Right lobe of liver (tissue), 6 donors: ENCODE measurements around the gene FAM124A. TPM values are rescaled to one million over a fixed set of nuclear protein-coding genes. Genes with fewer than 3 reads are reported as not detected.
A peak's percentile ranks its signal among the peaks of the same experiment; 100 is the strongest.

ENCODE experiments used
- ATAC-seq, 4 donors: fragments of 200-7000 bp; cut with Tn5 transposase; one replicate each; pipeline ENCODE4 v1.9.1; 2020; ENCODE audit warnings: mild to moderate bottlenecking in 4 of 4, moderate library complexity in 4 of 4
- DNase-seq, 3 donors: peaks; one replicate each; pipeline ENCODE4 v3.0.0-alpha.2; 2020
- H3K27ac ChIP-seq, 3 donors: fragments of 200-600 bp; one replicate each; pipeline ENCODE4 v1.8.0; 2022
- H3K27me3 ChIP-seq, 2 donors: fragments of 200-600 bp; one replicate each; pipeline ENCODE4 v1.8.0; 2022
- H3K36me3 ChIP-seq, 4 donors: fragments of 200-600 bp; sonication (generic) in 1 of 4; one replicate each; pipeline versions ENCODE4 v1.5.1 to v1.8.0; 2017 to 2022; ENCODE audit warnings: control low read depth in 1 of 4
- H3K4me1 ChIP-seq, 4 donors: fragments of 200-600 bp; sonication (generic) in 1 of 4; one replicate each; pipeline versions ENCODE4 v1.5.1 to v1.8.0; 2017 to 2022; ENCODE audit warnings: control low read depth in 1 of 4
- H3K4me3 ChIP-seq, 3 donors: fragments of 200-600 bp; one replicate each; pipeline ENCODE4 v1.8.0; 2022
- H3K9me3 ChIP-seq, 4 donors: fragments of 200-600 bp; sonication (generic) in 1 of 4; one replicate each; pipeline versions ENCODE4 v1.5.1 to v1.8.0; 2017 to 2022; ENCODE audit warnings: control low read depth in 1 of 4
- CTCF ChIP-seq, 4 donors: fragments of 200-600 bp in 3 of 4; fragments of 450-650 bp in 1 of 4; IDR thresholded peaks; one replicate each; pipeline versions ENCODE4 v1.5.1 to v1.8.0; 2016 to 2022; ENCODE audit warnings: antibody characterized with exemption in 4 of 4, mild to moderate bottlenecking in 2 of 4
- POLR2A ChIP-seq: fragments of 450-650 bp; IDR thresholded peaks from one replicate; pipeline ENCODE4 v1.6.1; 2017; ENCODE audit warnings: antibody characterized with exemption, mild to moderate bottlenecking
- WGBS: methylation state at CpG from one replicate; pipeline ENCODE4 v1.1.6; 2018; ENCODE audit warnings: low coverage, low lambda C conversion rate; ENCODE audit not compliant: insufficient coverage; ENCODE audit errors: missing lambda C conversion rate; 5-methylcytosine and 5-hydroxymethylcytosine counted together
- intact Hi-C, 2 donors: fragments of 100-400 bp; cut with DNase I; formaldehyde crosslinking; loops; one replicate each; pipeline versions ENCODE4 v1.11.2 to v1.14.1; 2022
- total RNA-seq, 6 experiments: library from RNA; depleted of rRNA in 2 of 6; stranded (reverse); fragments of >200 nt in 2 of 6; fragmentation: NEBNext Ultra II Directional in 3 of 6; extraction: Animal tissue kit (Norgen Biotek cat#: 25700) in 3 of 6; gene quantifications; one replicate each; pipeline versions ENCODE4 v1.1.0 to v1.2.4, GENCODE V29; 2016 to 2023
- donor health status: DM: no; HTN: yes; CAD: no.
- donor health status: DM: no; HTN: no; CAD: no.
- donor health status: DM: no; HTN: no; CAD: no.
- donor health status: DM: no; HTN: yes; CAD: no.
- donor health status: DM: no; HTN: yes; CAD: no.

FAM124A gene
- total RNA-seq, 6 experiments from 2014 or later = 0.22 to 1.0 (median 0.51) TPM

- Histone ChIP-seq H3K27ac (peak overlapping the region in 1 of 3 donors; percentile 1), H3K27me3 (no peaks in the 10 kb centered on the region), H3K36me3 (no peaks in the 10 kb centered on the region), H3K4me1 (no peaks in the 10 kb centered on the region), H3K4me3 (no peak overlapping the region), H3K9me3 (no peaks in the 10 kb centered on the region)
- DNase-seq (no peak), ATAC-seq (no peak)
- TF ChIP-seq POLR2A = no peak
- no peak for TF ChIP-seq CTCF (IDR thresholded peaks at IDR 0.05)
- WGBS = 70% methylated on average over 2 of the region's 2 CpGs
- intact Hi-C loops = no loop called here
Measured at GRCh38 chr13:51235186-51235585, 13.0 kb downstream of the FAM124A start.

- ATAC-seq (peak; percentile 47 to 55 (median 48)), DNase-seq (no peak)
- intact Hi-C loops = no loop called here
- no peaks in the 10 kb centered on the region for H3K36me3 ChIP-seq
- peak overlapping the region in 1 of 3 donors; percentile 1 for H3K27ac ChIP-seq
- 49% methylated on average over 4 of the region's 4 CpGs for whole genome bisulfite sequencing
- H3K4me3 ChIP-seq = no peak overlapping the region
- no peaks in the 10 kb centered on the region for H3K27me3 ChIP-seq
- no peak for TF ChIP-seq CTCF (IDR thresholded peaks at IDR 0.05)
- no peak for TF ChIP-seq POLR2A
- H3K4me1 ChIP-seq = no peaks in the 10 kb centered on the region
- H3K9me3 ChIP-seq = no peaks in the 10 kb centered on the region
Measured at GRCh38 chr13:51235756-51236490, 13.7 kb downstream of the FAM124A start.

- H3K9me3 ChIP-seq = no peaks in the 10 kb centered on the region
- H3K36me3 ChIP-seq = no peaks in the 10 kb centered on the region
- no peaks in the 10 kb centered on the region for H3K27me3 ChIP-seq
- no peak for DNase-seq
- H3K27ac ChIP-seq = no peak overlapping the region
- intact Hi-C loops = no loop called here
- no peak for ATAC-seq
- 67% methylated on average over 1 of the region's 1 CpG for WGBS
- no peaks in the 10 kb centered on the region for H3K4me1 ChIP-seq
- no peak overlapping the region for H3K4me3 ChIP-seq
- TF ChIP-seq POLR2A = no peak
- no peak for TF ChIP-seq CTCF (IDR thresholded peaks at IDR 0.05)
Measured at GRCh38 chr13:51236491-51236792, 14.2 kb downstream of the FAM124A start.

GRCh38 chr13:51237386-51237785, 15.2 kb downstream of the FAM124A start:
- 58% methylated on average over 1 of the region's 4 CpGs for WGBS
- Histone ChIP-seq H3K4me1 (no peaks in the 10 kb centered on the region), H3K27me3 (no peaks in the 10 kb centered on the region), H3K36me3 (no peaks in the 10 kb centered on the region), H3K27ac (no peak overlapping the region), H3K9me3 (no peaks in the 10 kb centered on the region), H3K4me3 (no peak overlapping the region)
- DNase-seq (no peak), ATAC-seq (no peak)
- intact Hi-C loops = no loop called here
- TF ChIP-seq POLR2A (no peak), CTCF (IDR thresholded peaks at IDR 0.05) (no peak)
